GM18508 (cell line): ENCODE data around the gene FKBP4.
"Not testable (repeated sequence)": the region's sequence is repeated elsewhere in the genome, so short reads cannot be mapped to it uniquely, and the experiment has no call there.

Experiments used
- ATAC-seq: cut with Tn5 transposase; IDR thresholded peaks from one replicate; pipeline ENCODE4 v1.9.1; 2021; ENCODE audit warnings: moderate number of reproducible peaks; ENCODE audit not compliant: insufficient read depth, unreplicated experiment

The FKBP4 gene

DNA sequence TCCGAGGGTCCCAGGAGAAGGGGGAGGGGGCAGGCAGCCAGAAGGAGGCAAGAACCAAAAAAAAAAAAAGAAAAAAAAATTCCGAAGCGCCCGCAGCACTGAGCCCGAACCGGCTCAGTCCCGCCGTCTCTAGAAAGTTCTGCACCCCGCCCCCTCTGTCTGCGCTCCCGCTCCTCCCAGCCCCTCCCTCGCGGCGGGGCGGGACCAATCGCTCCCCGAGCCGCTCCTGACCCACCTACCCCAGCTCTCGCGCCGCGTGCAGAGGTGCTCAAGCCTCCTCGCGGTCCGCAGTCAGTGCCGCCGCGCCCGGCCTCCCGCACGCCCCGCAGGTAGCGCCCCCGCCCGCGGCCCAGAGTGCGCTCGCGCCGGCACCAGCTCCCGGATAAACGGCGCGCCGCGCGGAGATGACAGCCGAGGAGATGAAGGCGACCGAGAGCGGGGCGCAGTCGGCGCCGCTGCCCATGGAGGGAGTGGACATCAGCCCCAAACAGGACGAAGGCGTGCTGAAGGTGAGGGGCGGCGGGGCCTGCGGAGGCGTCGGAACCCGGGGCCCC lies at the start of gene FKBP4:
Gene FKBP4, plus strand, starts transcription at position 235 of the 554 bp plus-strand sequence. Its CDS starts 170 bp downstream, at position 405.
- peak; percentile 40 for ATAC-seq

DNA sequence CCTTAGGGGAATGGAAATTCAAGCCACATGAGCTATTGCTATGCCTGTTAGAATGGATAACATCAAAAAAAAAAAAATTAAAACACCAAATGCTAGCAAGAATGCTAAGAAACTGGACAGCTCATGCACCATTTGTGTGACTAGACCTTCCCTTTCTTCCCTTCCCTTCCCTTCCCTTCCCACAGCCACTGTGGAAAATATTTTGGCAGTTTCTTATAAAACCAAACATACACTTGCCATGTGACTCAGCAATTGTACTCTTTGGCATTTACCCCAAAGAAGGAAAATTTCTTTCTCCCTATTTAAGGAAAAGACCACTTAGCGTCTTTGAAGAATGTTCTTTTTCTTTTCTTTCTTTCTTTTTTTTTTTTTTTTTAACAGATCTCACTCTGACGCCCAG lies 49.1 kb upstream of the FKBP4 start:
- ATAC-seq = no peak

DNA sequence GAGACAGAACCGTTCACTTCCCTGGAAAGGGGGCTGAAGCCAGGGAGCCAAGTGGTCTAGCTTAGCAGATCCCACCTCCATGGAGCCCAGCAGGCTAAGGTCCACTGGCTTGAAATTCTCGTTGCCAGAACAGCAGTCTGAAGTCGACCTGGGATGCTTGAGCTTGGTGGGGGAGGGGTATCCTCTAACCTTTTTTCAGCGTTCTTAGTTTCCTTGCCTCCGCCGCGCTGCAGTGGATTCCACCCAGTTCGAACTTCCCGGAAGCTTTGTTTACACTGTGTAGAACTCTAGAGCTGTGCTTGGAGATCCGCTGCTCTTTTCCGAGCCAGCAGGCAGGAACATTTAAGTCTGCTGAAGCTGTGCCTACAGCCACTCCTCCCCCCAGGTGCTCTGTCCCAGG lies 45.2 kb upstream of the FKBP4 start:
- ATAC-seq = no peak

- no peak for ATAC-seq
Observed at GRCh38 chr12:2750185-2750584, 44.6 kb upstream of the FKBP4 start.

DNA sequence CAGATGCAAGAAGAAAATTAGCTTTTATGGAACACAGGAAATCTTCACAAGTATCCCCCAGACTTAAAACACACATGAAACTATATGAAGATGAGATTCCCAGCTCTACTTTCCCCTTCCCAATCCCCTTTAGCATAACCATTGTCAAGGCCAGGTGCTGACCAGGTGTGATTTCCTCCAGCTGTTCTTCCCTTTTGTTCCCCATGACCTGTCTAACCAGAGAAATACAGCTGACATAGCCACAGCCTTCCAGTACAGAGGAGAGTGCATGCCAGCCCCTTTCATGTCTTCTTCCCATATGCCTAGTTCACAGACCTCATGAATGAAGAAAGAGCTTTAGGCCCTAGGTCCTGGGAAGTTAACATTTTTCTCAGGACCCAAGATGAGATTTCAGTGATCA lies 43.5 kb upstream of the FKBP4 start:
- ATAC-seq = no peak

- no peak for ATAC-seq
Observed at GRCh38 chr12:2751686-2752085, 43.1 kb upstream of the FKBP4 start.

GRCh38 chr12:2752676-2753371 lies 41.9 kb upstream of the FKBP4 start:
- ATAC-seq = no peak

GRCh38 chr12:2753536-2753935 lies 41.2 kb upstream of the FKBP4 start:
- ATAC-seq = no peak

DNA sequence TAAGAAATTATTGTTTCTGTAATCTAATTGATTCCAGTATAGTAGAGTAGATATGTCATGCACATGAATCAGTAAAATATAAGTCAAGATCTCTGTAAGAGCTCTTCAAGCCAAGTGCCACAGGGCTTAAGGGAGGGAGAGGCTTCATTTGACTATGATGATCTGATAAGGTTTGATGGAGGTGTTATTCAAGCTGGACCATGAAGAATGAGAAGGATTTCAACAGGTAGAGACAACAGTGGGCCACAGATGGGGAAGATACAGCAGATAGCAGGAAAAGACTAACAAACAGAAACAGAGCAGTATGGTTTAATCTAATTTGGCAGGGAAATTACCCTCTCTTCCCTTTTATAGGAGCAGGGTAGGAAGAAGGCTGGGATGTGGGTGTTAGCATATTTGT lies 40.6 kb upstream of the FKBP4 start:
- no peak for ATAC-seq

- ATAC-seq = no peak
Observed at GRCh38 chr12:2756756-2757155, 38.0 kb upstream of the FKBP4 start.

DNA sequence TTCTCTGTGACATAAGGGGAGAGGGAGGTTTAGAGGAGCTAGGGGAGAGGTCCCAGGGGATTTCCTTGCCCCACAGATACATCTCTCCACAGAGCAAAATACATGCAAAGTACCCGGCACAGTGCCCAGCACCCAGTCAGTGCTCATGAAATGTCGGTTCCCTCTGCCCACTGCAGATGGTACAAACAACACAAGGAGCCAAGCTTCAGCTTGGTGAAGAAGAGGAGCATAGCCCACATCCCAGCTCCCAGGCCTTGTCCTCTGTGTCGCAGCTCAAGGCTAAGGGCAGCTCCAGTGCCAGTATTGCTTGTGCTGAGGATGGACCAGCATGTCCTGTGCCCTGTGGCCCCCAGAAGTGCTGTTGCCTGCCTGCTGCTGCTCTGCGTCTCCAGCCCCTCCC lies 35.0 kb upstream of the FKBP4 start:
- ATAC-seq = no peak

DNA sequence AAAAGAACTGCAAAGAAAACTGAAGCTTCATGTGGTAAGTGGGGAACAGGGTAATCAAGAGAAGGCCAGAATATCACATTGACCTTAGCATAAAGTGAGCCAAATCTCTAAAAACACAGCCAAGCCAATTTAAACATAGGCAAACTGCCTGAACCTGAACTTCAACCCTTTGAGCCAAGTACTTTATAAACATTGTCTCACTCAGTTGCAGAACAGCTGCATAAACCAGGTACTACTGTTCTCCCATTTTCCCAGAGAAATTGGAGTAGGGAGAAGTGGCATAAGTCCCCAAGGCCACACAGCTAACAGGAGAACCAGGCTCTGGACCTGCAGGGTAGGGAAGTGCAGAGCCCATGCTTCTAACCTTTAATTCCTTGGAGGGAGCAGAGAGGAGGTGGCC lies 30.4 kb upstream of the FKBP4 start:
- no peak for ATAC-seq

DNA sequence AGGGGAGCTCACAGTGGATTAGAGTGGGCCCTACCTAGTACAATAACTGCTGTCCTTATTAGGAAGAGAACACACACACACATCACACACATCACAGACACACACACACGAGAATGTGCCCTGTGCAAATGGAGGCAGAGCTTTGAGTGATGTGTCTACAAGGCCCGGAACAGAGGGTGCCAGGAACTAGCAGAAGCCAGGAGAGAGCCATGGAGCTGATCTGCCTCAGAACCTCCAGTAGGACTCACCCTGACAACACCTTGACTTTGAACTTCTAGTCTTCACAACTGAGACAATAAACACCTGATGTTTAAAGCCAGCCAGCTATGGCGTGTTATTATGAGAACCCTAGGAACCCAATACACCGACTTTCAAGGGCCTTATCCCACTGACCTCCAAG lies 29.7 kb upstream of the FKBP4 start:
- no peak for ATAC-seq

- ATAC-seq = no peak
Observed at GRCh38 chr12:2765608-2766007, 29.2 kb upstream of the FKBP4 start.

GRCh38 chr12:2768224-2768961 lies 26.4 kb upstream of the FKBP4 start:
- ATAC-seq = no peak

- ATAC-seq = no peak
Observed at GRCh38 chr12:2769866-2770533, 24.8 kb upstream of the FKBP4 start.

DNA sequence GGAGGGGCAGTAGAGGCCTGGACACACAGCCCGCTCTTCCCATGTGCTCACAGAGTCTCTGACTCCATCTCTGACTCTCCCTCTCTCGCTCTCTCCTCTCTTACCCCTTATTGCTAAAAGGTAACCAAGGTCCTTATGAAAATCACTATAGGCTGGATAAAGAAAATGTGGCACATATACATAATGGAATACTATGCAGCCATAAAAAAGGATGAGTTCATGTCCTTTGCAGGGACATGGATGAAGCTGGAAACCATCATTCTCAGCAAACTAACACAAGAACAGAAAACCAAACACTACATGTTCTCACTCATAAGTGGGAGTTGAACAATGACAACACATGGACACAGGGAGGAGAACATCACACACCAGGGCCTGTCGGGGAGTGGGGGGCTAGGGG lies 24.2 kb upstream of the FKBP4 start:
- not testable (repeated sequence) for ATAC-seq

GRCh38 chr12:2772370-2772769 lies 22.4 kb upstream of the FKBP4 start:
- no peak for ATAC-seq

DNA sequence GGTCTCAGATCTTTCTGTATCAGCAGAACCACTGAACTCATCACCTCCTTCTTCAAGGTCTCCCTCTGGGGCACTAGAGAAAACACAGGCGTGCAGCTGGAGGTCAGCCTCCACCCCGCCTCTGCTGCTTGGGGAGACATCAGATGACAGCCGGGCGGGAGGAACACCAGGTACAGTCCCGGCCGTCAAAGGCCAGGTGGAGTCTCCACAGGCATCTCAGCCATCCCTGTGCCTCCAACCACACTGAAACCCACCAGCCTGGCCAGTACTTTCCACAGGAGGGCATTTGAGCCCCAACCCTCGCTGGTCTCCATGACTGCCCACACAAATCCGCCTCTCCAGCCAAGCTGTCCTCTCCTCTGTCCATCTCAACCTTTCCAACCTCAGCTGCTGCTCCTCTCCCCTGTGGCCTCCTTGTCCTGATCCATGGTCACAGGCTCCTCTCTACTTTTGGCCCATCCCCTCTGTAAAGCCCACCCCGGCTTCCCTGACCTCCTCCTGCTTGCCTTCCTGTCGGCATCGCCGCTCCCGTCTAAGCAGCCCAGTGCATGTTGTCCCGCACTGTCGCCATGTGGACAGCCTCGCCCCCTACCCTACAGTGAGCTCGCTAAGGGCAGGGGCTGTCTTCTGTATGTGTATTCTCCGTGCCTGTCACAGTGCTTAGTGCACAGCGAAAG lies 21.4 kb upstream of the FKBP4 start:
- ATAC-seq = no peak

DNA sequence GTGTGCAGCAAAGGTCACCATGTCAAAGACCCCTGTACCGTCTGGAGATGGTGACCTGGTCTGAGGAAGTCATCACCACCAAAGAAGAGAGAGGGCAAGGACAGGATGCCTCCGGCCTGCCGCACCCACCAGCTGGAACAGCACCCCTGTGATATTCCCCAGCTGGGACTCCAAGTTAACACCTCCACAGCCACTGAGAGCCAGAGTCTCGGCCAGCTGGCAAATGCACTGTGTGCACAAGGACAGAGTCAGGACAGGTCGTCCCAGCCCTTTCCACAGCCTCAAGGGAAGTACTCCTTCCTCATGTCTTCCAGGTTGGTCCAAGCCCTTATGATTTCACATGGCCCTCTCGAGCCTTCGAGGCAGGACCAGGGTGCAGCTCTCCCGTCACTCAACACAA lies 19.3 kb upstream of the FKBP4 start:
- ATAC-seq = no peak
